Measurements from ENCODE around the gene JAG1.

The JAG1 gene

GRCh38 chr20:10705801-10706459 is 32.1 kb upstream of the JAG1 start:
- no peak for TF ChIP-seq CTCF (IDR thresholded peaks at IDR 0.05)
- H3K79me2 ChIP-seq, result no peaks in the 10 kb centered on the region
- no peaks in the 10 kb centered on the region for H3K9me3 ChIP-seq (ENCODE audit: control insufficient read depth, low read length)
- H3K4me2 ChIP-seq (ENCODE audit: low read length), result no peak overlapping the region
- H3K4me3 ChIP-seq (ENCODE audit: low read depth, low read length), result no peak overlapping the region
- H3K4me1 ChIP-seq, result no peaks in the 10 kb centered on the region
- no peak overlapping the region for H2AFZ ChIP-seq
- no peaks in the 10 kb centered on the region for H3K27me3 ChIP-seq (ENCODE audit: control insufficient read depth, insufficient read depth, low read length)
- no peak overlapping the region for H3K27ac ChIP-seq
- H3K9ac ChIP-seq, result no peak overlapping the region
- H3K36me3 ChIP-seq (ENCODE audit: control insufficient read depth, insufficient read depth, low read length), result no peaks in the 10 kb centered on the region

GRCh38 chr20:10701607-10702006 is 27.8 kb upstream of the JAG1 start:
- Histone ChIP-seq H3K4me2 (ENCODE audit: low read length) (no peak overlapping the region), H2AFZ (no peak overlapping the region), H3K4me3 (ENCODE audit: low read depth, low read length) (no peak overlapping the region), H3K27me3 (ENCODE audit: control insufficient read depth, insufficient read depth, low read length) (no peaks in the 10 kb centered on the region), H3K9me3 (ENCODE audit: control insufficient read depth, low read length) (no peaks in the 10 kb centered on the region), H3K4me1 (no peaks in the 10 kb centered on the region), H3K27ac (no peak overlapping the region), H3K36me3 (ENCODE audit: control insufficient read depth, insufficient read depth, low read length) (no peaks in the 10 kb centered on the region), H3K9ac (no peak overlapping the region), H3K79me2 (no peaks in the 10 kb centered on the region)
- TF ChIP-seq CTCF (IDR thresholded peaks at IDR 0.05), result no peak

- no peaks in the 10 kb centered on the region for H3K79me2 ChIP-seq
- H3K4me2 ChIP-seq (ENCODE audit: low read length), result no peak overlapping the region
- H3K4me1 ChIP-seq, result no peaks in the 10 kb centered on the region
- no peaks in the 10 kb centered on the region for H3K36me3 ChIP-seq (ENCODE audit: control insufficient read depth, insufficient read depth, low read length)
- no peak overlapping the region for H3K9ac ChIP-seq
- H2AFZ ChIP-seq, result no peak overlapping the region
- H3K9me3 ChIP-seq (ENCODE audit: control insufficient read depth, low read length), result no peaks in the 10 kb centered on the region
- no peak overlapping the region for H3K4me3 ChIP-seq (ENCODE audit: low read depth, low read length)
- no peak for TF ChIP-seq CTCF (IDR thresholded peaks at IDR 0.05)
- no peak overlapping the region for H3K27ac ChIP-seq
- H3K27me3 ChIP-seq (ENCODE audit: control insufficient read depth, insufficient read depth, low read length), result no peaks in the 10 kb centered on the region
Measured at GRCh38 chr20:10699941-10700340, 26.1 kb upstream of the JAG1 start.

- Histone ChIP-seq H3K4me3 (ENCODE audit: low read depth, low read length) (no peak overlapping the region), H3K27me3 (ENCODE audit: control insufficient read depth, insufficient read depth, low read length) (no peaks in the 10 kb centered on the region), H3K9me3 (ENCODE audit: control insufficient read depth, low read length) (no peaks in the 10 kb centered on the region), H2AFZ (no peak overlapping the region), H3K79me2 (no peaks in the 10 kb centered on the region), H3K36me3 (ENCODE audit: control insufficient read depth, insufficient read depth, low read length) (no peaks in the 10 kb centered on the region), H3K4me1 (no peaks in the 10 kb centered on the region), H3K4me2 (ENCODE audit: low read length) (no peak overlapping the region), H3K27ac (no peak overlapping the region), H3K9ac (no peak overlapping the region)
- no peak for TF ChIP-seq CTCF (IDR thresholded peaks at IDR 0.05)
Measured at GRCh38 chr20:10699489-10699888, 25.7 kb upstream of the JAG1 start.

GRCh38 chr20:10696650-10697049 is 22.9 kb upstream of the JAG1 start:
- peak; percentile 35 for TF ChIP-seq CTCF (IDR thresholded peaks at IDR 0.05)
- Histone ChIP-seq H3K79me2 (no peaks in the 10 kb centered on the region), H3K4me3 (ENCODE audit: low read depth, low read length) (no peak overlapping the region), H3K27ac (no peak overlapping the region), H3K4me1 (peaks cover 9% of the 10 kb centered on the region), H3K36me3 (ENCODE audit: control insufficient read depth, insufficient read depth, low read length) (no peaks in the 10 kb centered on the region), H2AFZ (no peak overlapping the region), H3K9ac (no peak overlapping the region), H3K27me3 (ENCODE audit: control insufficient read depth, insufficient read depth, low read length) (no peaks in the 10 kb centered on the region), H3K4me2 (ENCODE audit: low read length) (no peak overlapping the region), H3K9me3 (ENCODE audit: control insufficient read depth, low read length) (no peaks in the 10 kb centered on the region)
